Heart left ventricle (tissue), 13 donors: ENCODE measurements around the gene TNS1.

Source experiments
- CTCF ChIP-seq, 12 donors: fragments of 200-600 bp; sonication (generic) in 4 of 12; IDR thresholded peaks; one replicate each; pipeline versions ENCODE4 v1.5.0 to v1.8.0; 2018 to 2022; ENCODE audit warnings: antibody characterized with exemption in 12 of 12, mild to moderate bottlenecking in 5 of 12
- POLR2A ChIP-seq, 2 donors: fragments of 450-650 bp; IDR thresholded peaks; one replicate each; pipeline ENCODE4 v1.6.1; 2017; ENCODE audit warnings: antibody characterized with exemption in 2 of 2, mild to moderate bottlenecking in 2 of 2, moderate library complexity in 2 of 2
- donor health status: ischemic (EF 13 %, LVEDD 7.1; RV severe dilation, severe dysfunction).
- donor health status: DM: no; HTN: yes; CAD: no.
- donor health status: DM: no; HTN: no; CAD: no.
- donor health status: ischemic (EF 25% LVEDD 6.9; RV normal size, moderate dysfunction).
- donor health status: ischemic (EF 25% LVEDD 5.7; RV mildly dilated, moderate dysfunction).
- donor health status: ischemic (EF 35%, LVEDD 5.7; RV mildly dilated, moderate dysfunction).
- donor health status: nonischemic (EF 11% LVEDD 7.7; RV severe dilation, severe dysfunction).
- donor health status: DM: yes; HTN: yes; CAD: no.
- donor health status: PGD.
- donor health status: ischemic (EF 29% LVEDD 5.4; RV normal size, mild dysfunction).
- donor health status: nonischemic (EF 23%, LVEDD 6.1; RV moderate dilation, normal function).

- TF ChIP-seq CTCF (IDR thresholded peaks at IDR 0.05) (no peak), POLR2A (IDR thresholded peaks at IDR 0.05) (no peak)
Measured at GRCh38 chr2:218012284-218012683, 9.5 kb upstream of the TNS1 start.
